HCT116 (cell line): ENCODE data around the gene SBSN. TPM values are rescaled to one million over a fixed set of nuclear protein-coding genes. Genes with fewer than 3 reads are reported as not detected.

Experiments
- ATAC-seq: fragments of 200-7000 bp; cut with Tn5 transposase; 2 replicates; pipeline ENCODE4 v1.9.1; 2020; ENCODE audit warnings: mild to moderate bottlenecking, moderate library complexity
- BruUV-seq: library from RNA; stranded (reverse); fragments of 400-500 nt; replicated peaks from 2 replicates; lab custom pipeline; 2021; lab: Mats Ljungman, UMichigan
- CTCF ChIA-PET: fragments of 300-600 bp; sonication (Branson Sonifier 250); formaldehyde crosslinking; loops from one replicate; lab custom pipeline; 2021; ENCODE audit warnings: antibody characterized with exemption; lab: Charles Lee
- POLR2A ChIA-PET: fragments of 300-600, 350-600 bp; sonication (Branson Sonifier 250); formaldehyde crosslinking; loops from one replicate; lab custom pipeline; 2021; ENCODE audit warnings: antibody characterized with exemption; lab: Charles Lee
- RAD21 ChIA-PET, 2 experiments: fragments of 300-600 bp; sonication (Branson Sonifier 250); formaldehyde crosslinking; loops; one replicate each; lab custom pipeline; 2023; ENCODE audit warnings: low total read pairs in 2 of 2; ENCODE audit not compliant: uncharacterized antibody in 2 of 2, unreplicated experiment in 2 of 2, low non-redundant PET in 1 of 2; lab: Charles Lee
- DNase-seq: peaks from one replicate; pipeline ENCODE4 v3.0.0-alpha.2; 2010; ENCODE audit warnings: low read depth, low spot score
- H2AFZ ChIP-seq: fragments of 200-600 bp; shearing (Covaris generic), sonication (generic); 2 replicates; pipeline ENCODE4 v1.6.1; 2017; ENCODE audit warnings: low read depth, mixed run types, mixed read lengths, antibody characterized with exemption, low read length; ENCODE audit not compliant: poor library complexity, severe bottlenecking
- H3K27ac ChIP-seq: 2 replicates; pipeline ENCODE4 v1.5.1; 2012; ENCODE audit warnings: low read depth, low read length
- H3K27me3 ChIP-seq: fragments of 200-600 bp; sonication (generic); 2 replicates; pipeline ENCODE4 v1.6.1; 2016; ENCODE audit warnings: mixed run types, low read length, mixed read lengths; ENCODE audit not compliant: insufficient read depth
- H3K36me3 ChIP-seq, 2 experiments: fragments of 200-500 bp in 1 of 2; fragments of 200-600 bp in 1 of 2; sonication (Bioruptor generic) in 1 of 2; sonication (generic) in 1 of 2; 2 replicates each; pipeline versions ENCODE4 v1.5.1 to v1.6.1; 2014 to 2016; ENCODE audit warnings: low read length in 2 of 2, inconsistent platforms in 1 of 2, mixed read lengths in 1 of 2, mixed run types in 1 of 2; ENCODE audit not compliant: insufficient read depth in 2 of 2, control insufficient read depth in 1 of 2
- H3K4me1 ChIP-seq, 2 experiments: fragments of 200-600 bp in 1 of 2; sonication (generic) in 1 of 2; 2 replicates each; pipeline versions ENCODE4 v1.5.1 to v1.6.1; 2012 to 2017; ENCODE audit warnings: low read length in 2 of 2, inconsistent platforms in 1 of 2, mild to moderate bottlenecking in 1 of 2, mixed read lengths in 1 of 2, mixed run types in 1 of 2, moderate library complexity in 1 of 2; ENCODE audit not compliant: insufficient read depth in 2 of 2, control insufficient read depth in 1 of 2
- H3K4me2 ChIP-seq: fragments of 200-600 bp; sonication (generic); 2 replicates; pipeline ENCODE4 v1.6.1; 2017; ENCODE audit warnings: mixed run types, low read length, mixed read lengths
- H3K4me3 ChIP-seq, 2 experiments: fragments of 200-600 bp in 1 of 2; sonication (generic) in 1 of 2; replicated peaks in 1 of 2; 2 replicates each; pipeline ENCODE4 v1.5.1; 2011 to 2016; ENCODE audit warnings: low read length in 2 of 2, control low read depth in 1 of 2, low read depth in 1 of 2, mild to moderate bottlenecking in 1 of 2, mixed read lengths in 1 of 2, mixed run types in 1 of 2
- H3K79me2 ChIP-seq: fragments of 200-600 bp; sonication (generic); 2 replicates; pipeline ENCODE4 v1.6.1; 2017; ENCODE audit warnings: mild to moderate bottlenecking, mixed run types, low read length, moderate library complexity, mixed read lengths; ENCODE audit not compliant: insufficient read depth
- H3K9ac ChIP-seq: fragments of 200-600 bp; sonication (generic); 2 replicates; pipeline ENCODE4 v1.6.1; 2016; ENCODE audit warnings: low read length, mixed read lengths
- H3K9me2 ChIP-seq: fragments of 200-600 bp; sonication (generic), shearing (Covaris generic); 2 replicates; pipeline ENCODE4 v1.6.1; 2017; ENCODE audit warnings: mixed run types, mild to moderate bottlenecking, moderate library complexity; ENCODE audit not compliant: insufficient read depth
- H3K9me3 ChIP-seq, 2 experiments: fragments of 200-500 bp in 1 of 2; fragments of 200-600 bp in 1 of 2; sonication (Bioruptor generic) in 1 of 2; sonication (generic) in 1 of 2; 2 replicates each; pipeline ENCODE4 v1.6.1; 2014 to 2017; ENCODE audit warnings: low read length in 2 of 2, mixed read lengths in 2 of 2, inconsistent platforms in 1 of 2, low read depth in 1 of 2, mild to moderate bottlenecking in 1 of 2, mixed run types in 1 of 2, moderate library complexity in 1 of 2; ENCODE audit not compliant: control insufficient read depth in 1 of 2, insufficient read depth in 1 of 2
- H4K20me1 ChIP-seq: fragments of 200-600 bp; sonication (generic), shearing (Covaris generic); 2 replicates; pipeline ENCODE4 v1.6.1; 2017; ENCODE audit warnings: mixed run types, mild to moderate bottlenecking, moderate library complexity; ENCODE audit not compliant: insufficient read depth
- CBX3 ChIP-seq: IDR thresholded peaks from 2 replicates; pipeline ENCODE4 v1.6.1; 2012; ENCODE audit warnings: low read depth
- EGR1 ChIP-seq: IDR thresholded peaks from 2 replicates; pipeline ENCODE4 v1.6.1; 2012; ENCODE audit warnings: low read depth
- ELF1 ChIP-seq: IDR thresholded peaks from 2 replicates; pipeline ENCODE4 v1.6.1; 2012; ENCODE audit warnings: low read depth, borderline replicate concordance
- EZH2 ChIP-seq: fragments of 200-600 bp; sonication (generic); IDR thresholded peaks from 2 replicates; pipeline ENCODE4 v1.6.1; 2017; ENCODE audit warnings: antibody characterized with exemption, mixed run types
- FOSL1 ChIP-seq: IDR thresholded peaks from 2 replicates; pipeline ENCODE4 v1.6.1; 2012; ENCODE audit warnings: low read depth
- MAX ChIP-seq: IDR thresholded peaks from 2 replicates; pipeline ENCODE4 v1.6.1; 2012
- POLR2A ChIP-seq: IDR thresholded peaks from 2 replicates; pipeline ENCODE4 v1.7.0; 2011; ENCODE audit warnings: borderline replicate concordance; ENCODE audit not compliant: insufficient read depth, insufficient read length; ENCODE audit errors: extremely low read depth
- POLR2AphosphoS5 ChIP-seq: IDR thresholded peaks from 2 replicates; pipeline ENCODE4 v1.6.1; 2011; ENCODE audit warnings: mild to moderate bottlenecking, low read depth, low read length, moderate library complexity
- SIN3A ChIP-seq: IDR thresholded peaks from 2 replicates; pipeline ENCODE4 v1.6.1; 2012; ENCODE audit warnings: low read depth
- SP1 ChIP-seq: IDR thresholded peaks from 2 replicates; pipeline ENCODE4 v1.6.1; 2012; ENCODE audit warnings: low read depth
- SRF ChIP-seq: IDR thresholded peaks from 2 replicates; pipeline ENCODE4 v1.6.1; 2012; ENCODE audit warnings: low read depth
- YY1 ChIP-seq: IDR thresholded peaks from 2 replicates; pipeline ENCODE4 v1.6.1; 2011; ENCODE audit warnings: low read length, low read depth, moderate library complexity, mild to moderate bottlenecking; ENCODE audit not compliant: insufficient replicate concordance; ENCODE audit errors: extremely low read depth
- ZBTB33 ChIP-seq: IDR thresholded peaks from 2 replicates; pipeline ENCODE4 v1.6.1; 2011; ENCODE audit warnings: mild to moderate bottlenecking, low read length, moderate library complexity; ENCODE audit not compliant: insufficient replicate concordance; ENCODE audit errors: extremely low read depth
- ZNF274 ChIP-seq: fragments of 200-500 bp; sonication (Bioruptor generic); IDR thresholded peaks from 2 replicates; pipeline ENCODE4 v1.6.1; 2014; ENCODE audit warnings: mild to moderate bottlenecking, low read depth, low read length, inconsistent platforms
- intact Hi-C: fragments of 100-400 bp; cut with micrococcal nuclease; formaldehyde crosslinking; loops from 2 replicates; pipeline ENCODE4 v1.10.0; 2022
- total RNA-seq: library from RNA; stranded (reverse); gene quantifications from one replicate; pipeline ENCODE4 v1.2.1, GENCODE V29; 2021; ENCODE audit not compliant: unreplicated experiment
- TF ChIP-seq, protein P1 (sequence below): IDR thresholded peaks from 2 replicates; pipeline ENCODE4 v1.6.1; 2012
- TF ChIP-seq, protein P2 (sequence below), 3 experiments: fragments of 200-600 bp in 1 of 3; sonication (generic) in 1 of 3; IDR thresholded peaks in 2 of 3; conservative IDR thresholded peaks in 1 of 3; 2 replicates each; pipeline ENCODE4 v1.5.1; 2012 to 2017; ENCODE audit warnings: low read depth in 2 of 3, low read length in 2 of 3, antibody characterized with exemption in 1 of 3, borderline replicate concordance in 1 of 3, control low read depth in 1 of 3, mild to moderate bottlenecking in 1 of 3, mixed read lengths in 1 of 3, mixed run types in 1 of 3, moderate library complexity in 1 of 3; ENCODE audit not compliant: insufficient read depth in 1 of 3

SBSN gene
- total RNA-seq, 1 experiment from 2014 or later: 0.66 TPM

GRCh38 chr19:35509018-35509652, 19.0 kb downstream of the SBSN start:
- no peaks in the 10 kb centered on the region for H3K9me3 ChIP-seq
- no peaks in the 10 kb centered on the region for H4K20me1 ChIP-seq
- ATAC-seq: peak; percentile 68
- ChIA-PET CTCF (interaction anchor here (1.0 to 2.5 kb wide), 4 partner anchors 14 to 239 kb away, joined by 3 to 11 read pairs (median 4); no protein-coding TSS in a partner anchor), POLR2A (interaction anchor here (0.6 to 2.4 kb wide), 10 partner anchors 10 to 368 kb away, joined by 3 to 22 read pairs (median 4); no protein-coding TSS in a partner anchor), RAD21 (interaction anchor here in 1 of 2 experiments (0.6 kb wide), 2 partner anchors 14 to 198 kb away, joined by 3 to 4 read pairs; no protein-coding TSS in a partner anchor)
- H3K36me3 ChIP-seq: peaks cover 12 to 30% of the 10 kb centered on the region in 2 experiments; a peak in 3 of 4 replicates
- BruUV-seq: no TSS peak
- intact Hi-C loops: no loop called here
- peaks cover 13 to 31% of the 10 kb centered on the region in 2 experiments for H3K4me1 ChIP-seq
- peak overlapping the region; percentile 94 for H3K4me2 ChIP-seq
- H3K4me3 ChIP-seq: peak overlapping the region; percentile 66 to 70
- H3K79me2 ChIP-seq: peaks cover 49% of the 10 kb centered on the region
- peak; percentile 59 for DNase-seq
- peak overlapping the region; percentile 85 for H3K9ac ChIP-seq
- H3K9me2 ChIP-seq: no peaks in the 10 kb centered on the region
- H2AFZ ChIP-seq: no peak overlapping the region
- H3K27me3 ChIP-seq: no peaks in the 10 kb centered on the region
- peak overlapping the region; percentile 94 for H3K27ac ChIP-seq
- no peak for TF ChIP-seq CBX3
- peak; percentile 82 for TF ChIP-seq POLR2AphosphoS5
- no peak for TF ChIP-seq EGR1
- peak; percentile 94 for TF ChIP-seq MAX
- peak; percentile 52 for TF ChIP-seq SIN3A
- no peak for TF ChIP-seq POLR2A
- TF ChIP-seq, protein P1, sequence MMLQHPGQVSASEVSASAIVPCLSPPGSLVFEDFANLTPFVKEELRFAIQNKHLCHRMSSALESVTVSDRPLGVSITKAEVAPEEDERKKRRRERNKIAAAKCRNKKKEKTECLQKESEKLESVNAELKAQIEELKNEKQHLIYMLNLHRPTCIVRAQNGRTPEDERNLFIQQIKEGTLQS: no peak
- no peak for TF ChIP-seq ZNF274
- TF ChIP-seq SP1: no peak
- TF ChIP-seq, all 23 proteins: peak for 3

GRCh38 chr19:35508129-35508528, 20.0 kb downstream of the SBSN start:
- no TSS peak for BruUV-seq
- DNase-seq (no peak), ATAC-seq (no peak)
- Histone ChIP-seq H3K27ac (no peak overlapping the region), H4K20me1 (no peaks in the 10 kb centered on the region), H3K4me2 (peak overlapping the region; percentile 94; the same call in 1 of the 2 replicates), H3K4me1 (peaks cover 5 to 21% of the 10 kb centered on the region in 2 experiments; a peak in 3 of 4 replicates), H2AFZ (no peak overlapping the region), H3K27me3 (no peaks in the 10 kb centered on the region), H3K79me2 (peaks cover 49% of the 10 kb centered on the region), H3K4me3 (no peak overlapping the region), H3K9me2 (no peaks in the 10 kb centered on the region), H3K9ac (peak overlapping the region; percentile 85; the same call in 1 of the 2 replicates), H3K36me3 (peaks cover 14 to 30% of the 10 kb centered on the region in 2 experiments; a peak in 3 of 4 replicates), H3K9me3 (no peaks in the 10 kb centered on the region)
- intact Hi-C loops: no loop called here
- POLR2A ChIA-PET: interaction anchor here (1.5 kb wide), 1 partner anchor 136 kb away, joined by 6 read pairs; no protein-coding TSS in a partner anchor
- CTCF ChIA-PET: interaction anchor here (1.8 to 2.5 kb wide), 2 partner anchors 13 to 155 kb away, joined by 6 to 11 read pairs; no protein-coding TSS in a partner anchor
- RAD21 ChIA-PET: no interaction called here
- TF ChIP-seq YY1 (no peak), EZH2 (no peak), ZBTB33 (no peak), EGR1 (no peak), ELF1 (no peak), FOSL1 (no peak), SRF (no peak)
- TF ChIP-seq, protein P2, sequence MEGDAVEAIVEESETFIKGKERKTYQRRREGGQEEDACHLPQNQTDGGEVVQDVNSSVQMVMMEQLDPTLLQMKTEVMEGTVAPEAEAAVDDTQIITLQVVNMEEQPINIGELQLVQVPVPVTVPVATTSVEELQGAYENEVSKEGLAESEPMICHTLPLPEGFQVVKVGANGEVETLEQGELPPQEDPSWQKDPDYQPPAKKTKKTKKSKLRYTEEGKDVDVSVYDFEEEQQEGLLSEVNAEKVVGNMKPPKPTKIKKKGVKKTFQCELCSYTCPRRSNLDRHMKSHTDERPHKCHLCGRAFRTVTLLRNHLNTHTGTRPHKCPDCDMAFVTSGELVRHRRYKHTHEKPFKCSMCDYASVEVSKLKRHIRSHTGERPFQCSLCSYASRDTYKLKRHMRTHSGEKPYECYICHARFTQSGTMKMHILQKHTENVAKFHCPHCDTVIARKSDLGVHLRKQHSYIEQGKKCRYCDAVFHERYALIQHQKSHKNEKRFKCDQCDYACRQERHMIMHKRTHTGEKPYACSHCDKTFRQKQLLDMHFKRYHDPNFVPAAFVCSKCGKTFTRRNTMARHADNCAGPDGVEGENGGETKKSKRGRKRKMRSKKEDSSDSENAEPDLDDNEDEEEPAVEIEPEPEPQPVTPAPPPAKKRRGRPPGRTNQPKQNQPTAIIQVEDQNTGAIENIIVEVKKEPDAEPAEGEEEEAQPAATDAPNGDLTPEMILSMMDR (IDR thresholded peaks at IDR 0.05 in 2 of 3, conservative IDR thresholded peaks at IDR 0.05 in 1 of 3; ENCODE audit: borderline replicate concordance in 1 of 3, insufficient read depth in 1 of 3, low read depth in 2 of 3, low read length in 2 of 3): no peak
